Right renal cortex interstitium (tissue), 3 donors: ENCODE results near the gene CELF1. TPM values are rescaled to one million over a fixed set of nuclear protein-coding genes. Genes with fewer than 3 reads are reported as not detected.

Experiments
- DNase-seq, 3 donors: peaks; one replicate each; pipeline ENCODE4 v3.0.0-alpha.2; 2013; ENCODE audit warnings: low read depth in 3 of 3, low spot score in 2 of 3
- polyA plus RNA-seq, 3 donors: library from polyadenylated mRNA; unstranded; fragments of 120-200 nt; gene quantifications; one replicate each; pipeline ENCODE4 v1.2.1, GENCODE V29; 2013; ENCODE audit not compliant: insufficient read length in 3 of 3

Gene CELF1
- polyA plus RNA-seq, 3 donors: 92.7 to 99.4 (median 98.1) TPM

DNA sequence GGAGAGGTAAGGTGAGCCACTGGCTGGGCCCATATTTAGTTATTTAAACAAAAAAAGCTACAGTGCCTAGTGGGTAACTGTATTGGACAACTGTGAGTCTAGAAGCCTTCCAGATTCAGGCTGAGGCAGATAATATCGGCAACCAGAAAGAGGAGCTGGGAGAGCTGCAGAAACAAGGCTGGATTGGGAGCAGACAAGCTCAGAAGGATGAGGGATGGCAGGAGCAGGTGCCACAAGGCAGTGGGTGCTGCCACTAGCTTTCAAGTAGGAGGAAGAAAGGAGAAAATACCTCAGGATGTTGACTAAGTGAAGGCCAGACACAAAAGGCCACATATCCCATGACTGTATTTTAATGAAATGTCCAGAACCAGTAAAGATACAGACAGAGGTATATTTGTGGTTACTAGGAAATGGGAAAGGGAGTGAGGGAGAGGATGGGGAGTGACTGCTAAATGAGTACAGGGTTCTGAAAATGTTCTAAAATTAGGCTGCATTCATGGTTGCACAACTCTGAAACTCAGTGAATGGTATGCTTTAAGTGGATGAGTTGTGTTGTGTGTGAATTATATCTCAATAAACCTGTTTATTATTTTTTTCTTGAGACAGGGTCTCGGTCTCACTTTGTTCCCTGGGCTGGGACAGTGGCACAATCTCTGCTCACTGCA lies 92.2 kb downstream of the CELF1 start:
- DNase-seq: no peak

DNA sequence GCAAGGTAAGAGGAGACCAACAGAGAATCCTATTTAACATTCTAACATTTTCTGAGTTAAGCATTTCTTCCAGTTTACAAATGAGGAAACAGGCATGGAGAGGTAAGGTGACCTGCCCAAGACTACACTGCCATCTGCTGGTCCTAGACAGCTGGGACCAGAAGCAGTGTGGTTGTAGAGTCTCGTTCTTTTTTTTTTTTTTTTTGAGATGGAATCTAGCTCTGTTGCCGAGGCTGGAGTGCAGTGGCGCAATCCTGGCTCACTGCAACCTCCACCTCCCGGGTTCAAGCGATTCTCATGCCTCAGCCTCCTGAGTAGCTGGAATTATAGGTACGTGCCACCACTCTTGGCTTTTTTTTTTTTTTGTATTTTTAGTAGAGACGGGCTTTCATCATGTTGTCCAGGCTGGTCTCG lies 98.7 kb downstream of the CELF1 start:
- DNase-seq: peak; percentile 47 to 74 (median 59)

DNA sequence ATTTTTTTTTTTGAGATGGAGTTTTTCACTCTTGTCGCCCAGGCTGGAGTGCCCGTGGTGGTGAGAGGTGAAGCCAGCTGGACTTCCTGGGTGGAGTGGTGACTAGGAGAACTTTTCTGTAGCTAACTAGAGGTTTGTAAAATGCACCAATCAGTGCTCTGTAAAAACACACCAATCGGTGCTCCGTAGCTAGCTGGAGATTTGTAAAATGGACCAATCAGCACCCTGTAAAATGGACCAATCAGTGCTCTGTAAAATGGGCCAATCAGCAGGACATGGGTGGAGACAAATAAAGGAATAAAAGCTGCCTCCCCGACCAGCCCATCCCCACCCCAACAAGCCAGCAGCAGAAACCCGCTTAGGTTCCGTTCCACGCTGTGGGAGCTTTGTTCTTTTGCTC lies 99.6 kb downstream of the CELF1 start:
- DNase-seq: no peak

DNA sequence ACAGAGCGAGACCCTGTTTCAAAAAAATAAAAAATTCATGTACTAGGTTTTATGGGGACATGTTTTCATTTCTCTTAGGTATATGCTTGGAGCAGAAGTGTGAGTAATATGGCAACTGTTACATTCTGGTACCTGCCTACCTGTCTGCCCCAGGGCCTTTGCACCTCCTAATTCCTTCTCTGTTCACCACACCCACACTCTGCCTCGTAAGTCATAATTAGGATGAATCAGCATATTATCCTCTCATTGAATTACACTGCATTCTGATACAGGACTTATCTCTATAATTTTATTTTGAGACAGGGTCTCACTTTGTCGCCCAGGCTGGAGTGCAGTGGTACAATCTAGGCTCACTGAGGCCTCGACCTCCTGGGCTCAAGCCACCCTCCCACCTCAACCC lies 100.9 kb downstream of the CELF1 start:
- no peak for DNase-seq

DNA sequence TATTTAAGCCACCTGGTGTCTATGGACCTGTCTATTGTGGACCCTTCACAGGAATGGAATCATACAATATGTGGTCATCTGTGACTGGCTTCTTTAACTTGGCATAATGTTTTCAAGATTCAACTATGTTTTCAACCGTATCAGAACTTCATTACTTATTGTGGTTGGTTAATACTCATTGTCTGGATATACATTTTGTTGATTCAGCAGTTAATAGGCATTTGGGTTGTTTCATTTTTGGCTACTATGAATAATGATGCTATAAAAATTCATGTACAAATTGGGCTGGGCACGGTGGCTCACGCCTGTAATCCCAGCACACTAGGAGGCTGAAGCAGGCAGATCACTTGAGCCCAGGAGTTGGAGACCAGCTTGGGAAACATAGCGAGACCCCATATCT lies 101.5 kb downstream of the CELF1 start:
- no peak for DNase-seq

DNA sequence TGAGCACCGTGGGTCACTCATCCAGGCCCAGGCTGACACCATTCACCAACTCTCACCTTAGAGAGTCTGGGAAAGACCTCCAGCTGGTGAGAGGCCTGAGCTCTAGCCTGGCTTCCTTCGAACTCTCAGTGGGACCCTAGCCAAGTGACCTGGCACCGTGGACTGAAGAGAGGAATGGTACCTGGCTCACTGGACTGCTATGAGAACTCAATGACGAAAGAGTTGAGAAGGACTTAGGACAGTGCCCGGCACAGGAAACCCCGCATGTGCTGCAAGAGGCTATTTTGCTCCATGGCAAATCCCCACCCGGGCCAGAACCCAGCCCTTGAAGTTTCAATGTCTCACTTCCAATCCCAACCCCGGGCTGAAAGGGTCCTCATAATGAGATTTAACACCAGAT lies 103.4 kb downstream of the CELF1 start:
- no peak for DNase-seq

DNA sequence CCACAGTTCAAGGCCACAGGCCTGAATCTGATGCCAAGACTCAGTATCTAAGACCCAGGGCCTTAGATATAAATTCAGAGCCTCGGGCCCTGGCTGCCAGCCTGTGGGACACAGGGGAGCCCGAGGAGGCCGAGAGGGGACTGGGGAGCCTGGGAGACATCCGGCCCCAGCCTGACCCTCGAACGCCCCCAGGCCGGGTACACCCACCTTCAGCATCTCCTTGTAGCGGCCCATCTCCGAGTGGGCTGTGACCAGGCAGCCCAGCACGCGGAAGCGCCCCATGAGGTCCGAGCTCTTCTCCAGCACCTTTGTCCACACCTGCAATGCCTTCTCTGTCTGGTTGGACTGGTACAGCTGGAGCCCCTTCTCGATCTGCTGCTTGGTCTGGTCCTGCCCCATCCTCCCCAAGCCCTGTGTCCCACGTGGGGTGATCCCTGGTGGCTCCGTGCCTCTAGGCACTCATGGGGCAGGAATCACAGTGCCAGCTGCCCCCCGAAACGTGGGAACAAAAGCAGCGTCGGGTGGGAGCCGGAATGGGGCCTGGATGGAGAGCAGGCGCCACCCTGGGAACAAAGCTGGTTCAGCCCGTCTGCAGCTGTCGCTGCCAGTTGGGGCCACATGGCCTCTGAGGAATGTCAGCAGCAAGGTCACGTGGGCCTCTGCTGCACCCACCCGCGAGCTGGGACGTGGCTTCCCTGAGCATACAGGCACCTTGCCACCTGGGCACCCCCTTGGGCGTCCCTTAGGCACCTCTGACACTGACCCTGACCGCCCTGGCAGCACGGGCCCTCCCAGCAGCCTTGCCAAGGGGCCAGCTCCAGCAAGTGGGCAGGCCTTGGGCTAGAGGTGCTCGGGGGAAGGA lies 104.1 kb downstream of the CELF1 start, which contains the start of gene RAPSN:
TSS of gene RAPSN (minus strand) at position 571 of the 862 bp plus-strand sequence. CDS start at position 399, 172 bp downstream.
- no peak for DNase-seq

DNA sequence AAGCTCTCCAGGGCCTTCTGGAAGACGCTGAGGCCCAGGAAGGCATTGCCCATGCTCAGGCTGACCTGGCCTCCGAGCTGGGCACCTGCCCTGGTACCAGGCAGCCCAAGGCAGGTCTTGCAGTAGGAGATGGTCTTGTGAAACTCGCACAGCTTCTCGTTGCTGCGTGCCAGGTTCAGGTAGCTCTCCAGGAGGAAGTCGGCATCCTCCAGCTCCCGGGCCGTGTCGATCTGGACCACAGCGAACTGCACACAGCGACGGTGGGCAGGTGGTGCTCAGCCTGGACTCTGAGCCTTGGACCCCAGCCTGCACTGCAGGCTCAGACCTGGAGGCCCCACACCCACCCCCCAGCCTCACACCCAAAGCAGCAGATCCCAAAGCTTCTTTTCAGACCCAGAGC lies 105.0 kb downstream of the CELF1 start:
- no peak for DNase-seq

DNA sequence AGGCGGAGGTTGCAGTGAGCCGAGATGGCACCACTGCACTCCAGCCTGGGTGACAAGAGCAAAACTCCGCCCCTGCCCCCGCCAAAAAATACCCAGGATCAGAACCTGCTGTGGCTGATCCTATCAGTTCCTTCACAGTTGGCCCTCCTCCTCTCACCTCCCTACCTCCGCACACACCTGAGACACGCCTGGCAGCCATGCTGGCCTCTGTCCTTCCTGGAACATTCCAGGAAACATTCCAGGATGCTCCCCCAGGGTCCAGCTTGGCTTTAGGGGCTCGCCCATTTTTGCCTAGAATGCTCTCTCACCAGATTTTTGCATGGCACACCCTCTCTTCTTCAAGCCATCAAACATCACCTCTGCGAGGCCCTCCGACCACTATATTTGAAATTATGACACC lies 106.1 kb downstream of the CELF1 start:
- DNase-seq: no peak

DNA sequence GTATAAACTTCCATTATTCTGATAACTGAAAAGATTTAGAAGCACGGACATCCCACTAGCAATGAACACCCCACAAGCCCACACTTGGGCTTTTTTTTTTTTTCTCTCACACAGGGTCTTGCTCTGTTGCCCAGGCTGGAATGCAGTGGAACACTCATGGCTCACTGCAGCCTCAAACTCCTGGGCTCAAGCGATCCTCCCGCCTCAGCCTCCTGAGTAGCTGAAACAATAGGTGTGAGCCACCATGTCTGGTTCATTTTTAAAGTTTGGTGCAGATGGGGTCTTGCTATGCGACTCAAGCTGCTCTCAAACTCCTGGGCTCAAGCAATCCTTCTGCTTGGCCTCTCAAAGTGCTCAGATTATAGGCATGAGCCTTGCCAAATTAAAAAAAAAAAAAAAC lies 107.1 kb downstream of the CELF1 start:
- DNase-seq: no peak

DNA sequence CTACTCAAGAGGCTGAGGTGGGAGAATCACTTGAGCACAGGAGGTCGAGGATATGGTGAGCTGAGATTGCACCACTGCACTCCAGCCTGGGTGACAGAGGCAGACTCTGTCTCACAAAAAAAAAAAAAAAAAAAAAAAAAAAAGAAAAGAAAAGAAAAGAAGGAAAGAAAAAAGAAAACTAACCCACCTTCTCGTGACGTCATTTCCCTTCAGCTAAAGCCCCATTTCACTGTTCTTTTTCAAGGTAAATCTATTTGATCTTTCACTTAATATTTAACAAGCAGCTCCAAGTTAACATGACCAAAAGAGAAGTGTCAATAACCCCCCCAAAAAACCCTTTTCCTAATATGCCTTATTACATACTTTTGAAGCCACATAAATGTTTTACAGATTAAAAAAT lies 109.1 kb downstream of the CELF1 start:
- no peak for DNase-seq

DNA sequence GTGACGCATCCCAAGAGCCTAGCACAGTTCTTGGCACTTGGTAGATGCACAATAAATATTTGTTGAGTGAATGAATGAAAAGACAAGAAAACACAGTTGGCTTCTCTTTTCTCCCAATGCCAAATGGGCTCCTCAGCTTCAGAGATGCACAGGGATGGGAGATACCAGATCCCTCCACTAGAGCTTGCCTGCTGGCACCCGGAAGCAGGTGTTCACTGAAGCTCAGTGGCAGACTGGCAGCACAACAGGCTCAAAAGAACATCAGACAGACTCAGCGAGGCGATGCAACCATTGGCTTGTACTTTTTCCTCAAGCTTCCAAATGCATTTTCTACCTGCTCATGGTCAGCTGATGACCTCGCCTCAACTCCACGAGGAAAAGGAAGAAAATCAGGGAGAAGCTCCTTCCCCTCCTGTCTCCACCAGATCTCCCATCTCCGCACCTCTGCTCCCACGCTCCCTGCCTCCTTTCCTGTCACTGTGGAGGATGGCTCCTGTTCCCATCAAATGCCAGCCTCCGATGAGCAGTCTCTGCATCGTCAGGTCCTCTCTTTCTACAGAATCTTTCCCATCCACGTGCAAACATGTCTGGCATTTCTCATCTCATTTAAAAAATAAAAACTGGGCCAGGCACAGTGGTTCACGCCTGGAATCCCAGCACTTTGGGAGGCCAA lies 109.8 kb downstream of the CELF1 start:
- DNase-seq: no peak

DNA sequence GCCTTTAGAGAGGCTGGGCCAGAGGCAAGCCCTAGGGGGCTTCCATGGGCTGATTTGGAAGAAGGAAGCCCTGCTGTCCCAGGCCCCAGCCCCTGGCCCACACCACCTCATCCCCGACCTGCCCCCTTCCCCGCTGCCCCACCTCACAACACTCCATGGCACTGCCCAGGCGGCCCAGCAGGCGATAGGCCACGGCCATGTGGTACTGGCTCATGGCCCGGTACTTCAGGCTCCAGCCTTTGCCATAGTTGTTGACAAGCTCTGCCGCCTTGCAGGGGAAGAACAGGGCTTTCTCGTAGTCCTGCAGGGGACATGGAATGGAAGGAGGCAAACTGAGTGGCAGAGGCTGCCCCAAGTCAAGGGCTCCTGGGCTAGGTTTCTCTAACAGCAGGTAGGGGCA lies 110.4 kb downstream of the CELF1 start:
- no peak for DNase-seq

DNA sequence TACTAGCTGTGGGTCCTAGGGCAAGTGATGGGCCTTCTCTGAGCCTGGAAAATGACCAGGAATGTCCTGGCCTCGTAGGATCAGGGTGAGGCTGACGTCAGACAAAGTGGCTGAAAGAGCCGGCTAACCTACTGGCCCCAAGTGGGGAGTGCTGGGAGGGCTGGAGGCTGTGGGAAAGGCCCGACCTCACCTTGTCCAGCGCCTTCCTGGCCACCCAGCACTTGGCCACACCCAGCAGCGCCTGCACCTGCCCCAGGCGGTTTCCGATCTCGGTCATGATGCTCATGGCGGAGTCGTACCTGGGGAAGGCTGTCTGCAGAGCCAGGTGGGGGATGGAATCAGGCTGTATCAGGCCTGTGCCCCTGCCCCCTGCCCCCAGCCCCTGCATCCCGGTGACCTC lies 111.5 kb downstream of the CELF1 start:
- DNase-seq: no peak

DNA sequence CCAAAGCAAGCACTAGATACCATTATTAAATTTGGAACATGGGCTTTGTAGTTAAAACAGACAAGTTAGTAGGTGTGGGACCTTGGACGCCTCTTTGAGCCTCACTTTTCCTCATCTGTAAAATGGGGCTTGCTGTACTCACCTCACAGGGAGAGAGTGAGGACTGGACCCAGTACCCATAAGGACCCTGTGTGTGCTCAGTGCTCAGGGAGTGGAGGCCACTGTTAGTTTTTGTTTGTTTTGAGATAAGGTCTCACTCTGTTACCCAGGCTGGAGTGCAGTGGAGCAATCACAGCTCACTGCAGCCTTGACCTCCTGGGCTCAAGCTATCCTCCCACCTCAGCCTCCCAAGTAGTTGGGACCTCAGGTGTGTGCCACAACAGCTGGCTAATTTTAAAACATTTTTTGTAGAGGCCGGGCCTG lies 112.9 kb downstream of the CELF1 start:
- DNase-seq: no peak

DNA sequence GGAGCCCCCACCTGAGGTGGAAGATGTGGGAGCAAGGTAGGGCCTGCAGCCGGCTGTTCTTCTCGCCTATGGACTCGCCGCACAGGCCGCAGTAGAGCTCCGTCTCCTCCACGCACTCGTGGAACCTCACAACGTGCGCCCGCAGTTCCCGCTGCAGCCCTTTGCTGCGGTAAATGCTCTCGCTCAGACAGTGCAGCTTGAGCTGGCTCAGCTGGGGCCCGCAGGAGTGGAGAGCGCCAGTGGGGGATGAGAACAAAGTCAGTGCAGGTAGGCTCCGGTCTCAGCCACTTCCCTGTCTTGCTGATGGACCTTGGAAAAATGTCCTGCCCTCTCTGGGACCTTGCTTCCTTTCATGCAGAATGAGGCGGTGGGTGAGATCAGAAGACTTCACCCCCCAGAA lies 114.2 kb downstream of the CELF1 start:
- no peak for DNase-seq

DNA sequence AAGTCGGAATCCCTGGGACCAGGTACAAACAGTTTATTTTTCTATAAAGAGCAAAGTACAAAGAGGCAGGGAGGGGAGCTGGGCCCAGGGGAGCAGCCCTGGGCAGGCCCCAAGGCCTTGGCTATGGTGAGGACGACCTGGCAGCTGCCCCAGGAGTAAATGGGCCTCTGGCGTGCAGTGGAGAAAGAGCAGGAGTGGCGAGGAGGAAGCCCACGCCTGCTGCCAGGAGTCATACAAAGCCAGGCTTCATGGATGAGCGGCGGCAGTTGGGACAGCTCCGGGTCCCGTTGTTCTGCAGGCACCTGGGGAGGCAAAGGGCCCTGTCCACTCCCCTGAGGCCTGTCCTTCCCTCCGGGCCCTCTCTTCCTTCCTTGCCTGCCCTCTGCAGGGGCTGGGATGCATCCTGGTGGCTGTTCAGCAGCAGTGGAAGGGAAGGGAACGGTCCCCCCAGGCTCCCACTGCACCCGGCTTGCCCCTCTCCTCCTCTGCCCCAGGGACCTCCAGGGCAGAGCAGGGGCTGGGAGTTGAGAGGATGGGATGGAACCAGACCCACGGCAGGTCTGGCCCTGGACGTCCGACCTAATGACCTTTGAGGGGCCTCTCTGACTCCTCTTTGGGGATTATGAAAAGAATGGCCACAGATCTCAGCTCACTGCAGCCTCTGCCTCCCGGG lies 115.0 kb downstream of the CELF1 start:
- no peak for DNase-seq

DNA sequence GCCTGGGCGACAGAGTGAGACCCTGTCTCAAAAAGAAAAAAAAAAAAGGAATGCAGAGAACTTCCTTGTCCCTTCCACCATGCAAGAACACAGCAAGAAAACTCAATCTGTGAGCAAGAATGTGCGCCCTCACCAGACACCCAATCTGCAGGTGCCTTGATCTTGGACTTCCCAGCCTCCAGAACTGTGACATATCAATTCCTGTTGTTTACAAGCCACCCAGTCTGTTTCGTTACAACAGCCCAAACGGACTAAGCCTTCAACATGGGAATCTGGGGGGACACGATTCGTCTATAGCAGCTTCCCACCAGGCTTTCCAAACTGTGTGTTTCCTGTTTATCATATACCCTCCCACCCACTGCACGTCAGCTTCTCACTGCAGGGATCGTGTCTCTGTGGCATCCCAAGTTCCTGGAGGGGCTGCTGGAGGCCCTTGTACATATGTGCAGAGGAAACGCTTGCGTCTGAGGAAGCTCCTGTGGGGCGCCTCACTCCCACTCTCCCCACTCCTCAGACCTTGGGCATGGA lies 115.7 kb downstream of the CELF1 start:
- DNase-seq: no peak

DNA sequence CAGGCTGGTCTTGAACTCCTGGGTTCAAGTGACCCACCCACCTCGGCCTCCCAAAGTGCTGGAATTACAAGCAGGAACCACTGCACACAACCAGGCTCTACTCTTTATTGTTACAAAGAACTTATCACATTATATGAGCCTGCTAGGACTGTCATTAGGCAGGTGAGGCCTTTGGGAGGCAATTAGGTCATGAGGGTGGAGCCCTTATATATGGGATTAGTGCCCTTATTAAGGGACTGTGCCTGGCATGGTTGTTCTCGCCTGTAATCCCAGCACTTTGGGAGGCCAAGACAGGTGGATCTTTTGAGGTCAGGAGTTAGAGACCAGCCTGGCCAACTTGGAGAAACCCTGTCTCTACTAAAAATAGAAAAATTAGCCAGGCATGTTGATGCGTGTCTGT lies 116.2 kb downstream of the CELF1 start:
- DNase-seq: no peak

DNA sequence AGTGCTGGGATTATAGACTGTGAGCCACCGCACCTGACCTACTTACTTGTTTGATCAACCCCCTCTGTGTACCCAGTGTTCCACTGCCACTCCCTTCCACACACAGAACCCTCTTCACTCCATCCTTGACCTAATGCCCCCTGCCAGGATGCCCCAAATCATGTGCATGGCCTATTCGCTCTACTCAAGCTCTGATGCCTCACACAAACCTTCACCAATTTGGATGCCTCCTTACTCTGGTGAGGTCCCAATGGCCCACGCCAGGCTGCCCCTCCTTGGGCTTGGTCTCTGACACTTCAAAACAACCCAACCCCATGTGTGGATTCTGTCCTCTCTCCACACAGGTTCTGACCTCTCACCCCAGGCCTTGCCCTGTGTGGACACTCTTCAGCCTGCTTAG lies 117.2 kb downstream of the CELF1 start:
- no peak for DNase-seq
